NCI-H2081 (cell line): ENCODE data around the gene TGM6.
A peak's percentile ranks its signal among the peaks of the same experiment; 100 is the strongest.

Experiments
- DNase-seq, 2 experiments: peaks; one replicate each; lab custom pipeline; 2025; lab: John Stamatoyannopoulos, UW

TGM6 gene

GRCh38 chr20:2364044-2364443, 16.7 kb upstream of the TGM6 start:
- no peak for DNase-seq

DNA sequence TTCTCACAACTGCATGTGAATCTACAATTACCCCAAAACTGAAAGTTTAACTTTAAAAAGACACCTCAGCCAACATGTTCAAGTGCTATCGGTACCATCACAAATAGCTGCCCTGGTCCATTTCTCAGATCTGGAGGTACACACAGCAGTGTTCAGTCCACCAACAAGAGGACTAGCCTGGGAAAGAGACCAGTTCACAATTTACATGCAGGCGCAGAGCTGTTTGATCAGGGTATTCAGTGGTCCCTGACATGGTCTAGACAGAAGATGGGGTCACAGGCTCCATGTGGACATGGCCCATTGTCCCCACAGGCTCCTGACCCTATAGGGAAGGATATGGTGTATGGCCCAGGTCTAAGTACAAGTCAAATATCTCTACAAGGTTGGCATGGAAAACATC, 15.6 kb upstream of the TGM6 start:
- no peak for DNase-seq

GRCh38 chr20:2365666-2366065, 15.0 kb upstream of the TGM6 start:
- no peak for DNase-seq

GRCh38 chr20:2368621-2369020, 12.1 kb upstream of the TGM6 start:
- no peak for DNase-seq

DNA sequence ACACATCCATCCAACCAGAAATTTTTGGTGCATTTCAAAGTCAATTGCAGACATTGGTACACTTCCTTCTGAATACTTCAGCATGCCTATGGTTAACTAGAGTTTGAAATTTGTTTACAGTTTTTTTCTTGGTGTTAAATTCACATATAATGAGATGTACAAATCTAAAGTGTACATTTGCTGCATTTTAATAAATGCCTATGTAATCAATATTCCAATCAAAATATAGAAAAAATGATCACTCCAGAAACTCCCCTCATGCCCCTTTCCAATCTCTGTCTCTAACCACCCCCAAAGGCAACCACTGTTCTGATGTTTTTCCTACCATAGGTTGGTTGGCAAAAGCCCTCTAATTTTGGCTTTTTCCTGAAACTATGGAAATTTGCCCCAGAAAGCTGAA, 7.6 kb upstream of the TGM6 start:
- no peak for DNase-seq

GRCh38 chr20:2374346-2375125, 6.2 kb upstream of the TGM6 start:
- DNase-seq = no peak

DNA sequence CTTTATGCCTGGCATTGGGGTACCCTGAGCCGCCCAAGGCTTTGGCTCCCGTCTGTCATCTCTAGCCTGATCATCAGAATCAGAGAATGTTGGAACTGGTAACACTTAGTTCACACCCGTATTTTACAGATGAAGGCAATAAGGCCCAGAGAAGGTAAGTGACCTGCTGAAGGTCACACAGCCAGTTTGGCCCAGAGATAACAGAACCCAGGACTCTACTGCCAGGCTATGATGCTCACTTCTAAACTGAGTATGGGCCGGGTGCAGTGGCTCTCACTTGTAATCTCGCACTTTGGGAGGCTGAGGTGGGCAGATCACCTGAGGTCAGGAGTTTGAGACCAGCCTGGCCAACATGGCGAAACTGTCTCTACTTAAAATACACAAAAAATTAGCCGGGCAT, 1.8 kb upstream of the TGM6 start:
- no peak for DNase-seq

- DNase-seq = no peak
Observed at GRCh38 chr20:2379511-2380229, 1.0 kb upstream of the TGM6 start.

DNA sequence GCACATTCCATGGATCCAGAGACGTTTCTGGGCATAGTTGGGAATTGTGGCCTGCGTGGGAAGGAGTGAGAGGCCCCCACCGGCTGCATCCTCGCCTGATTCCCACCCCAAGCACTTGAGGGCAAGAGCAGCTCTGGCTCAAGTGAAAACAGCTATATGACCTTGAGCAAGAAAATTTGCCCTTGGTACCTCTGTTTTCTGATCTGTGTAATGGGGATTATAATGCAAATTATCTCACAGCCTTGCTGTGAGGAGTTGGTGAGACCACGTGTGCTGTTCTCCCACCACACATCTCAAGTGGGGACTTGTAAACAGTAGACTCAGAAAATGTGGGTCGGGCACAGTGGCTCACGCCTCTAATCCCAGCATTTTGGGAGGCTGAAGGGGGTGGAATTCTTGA, 602 bp downstream of the TGM6 start:
- DNase-seq = no peak

GRCh38 chr20:2382833-2383232, 2.1 kb downstream of the TGM6 start:
- DNase-seq = no peak

DNA sequence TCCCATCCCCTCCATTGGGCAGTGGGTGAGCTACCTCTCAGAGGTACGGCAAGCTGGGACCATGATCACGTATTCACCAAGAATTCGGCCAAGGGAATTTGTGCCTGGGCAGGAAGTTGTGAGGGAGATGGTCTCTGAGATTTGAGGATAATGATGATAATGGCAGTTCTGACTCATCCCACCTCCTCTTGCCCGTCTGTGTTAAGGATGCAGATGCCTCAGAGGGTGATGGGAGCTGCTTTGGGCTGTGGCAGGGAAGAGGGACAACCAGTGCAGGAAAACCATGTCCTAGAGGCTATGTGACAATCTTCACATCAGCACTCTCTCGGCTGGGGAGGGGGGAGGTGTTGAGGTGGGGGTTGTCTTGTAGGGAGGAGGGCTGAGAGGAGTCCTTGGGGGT, 4.3 kb downstream of the TGM6 start:
- no peak for DNase-seq

GRCh38 chr20:2385496-2385895, 4.8 kb downstream of the TGM6 start:
- no peak for DNase-seq

DNA sequence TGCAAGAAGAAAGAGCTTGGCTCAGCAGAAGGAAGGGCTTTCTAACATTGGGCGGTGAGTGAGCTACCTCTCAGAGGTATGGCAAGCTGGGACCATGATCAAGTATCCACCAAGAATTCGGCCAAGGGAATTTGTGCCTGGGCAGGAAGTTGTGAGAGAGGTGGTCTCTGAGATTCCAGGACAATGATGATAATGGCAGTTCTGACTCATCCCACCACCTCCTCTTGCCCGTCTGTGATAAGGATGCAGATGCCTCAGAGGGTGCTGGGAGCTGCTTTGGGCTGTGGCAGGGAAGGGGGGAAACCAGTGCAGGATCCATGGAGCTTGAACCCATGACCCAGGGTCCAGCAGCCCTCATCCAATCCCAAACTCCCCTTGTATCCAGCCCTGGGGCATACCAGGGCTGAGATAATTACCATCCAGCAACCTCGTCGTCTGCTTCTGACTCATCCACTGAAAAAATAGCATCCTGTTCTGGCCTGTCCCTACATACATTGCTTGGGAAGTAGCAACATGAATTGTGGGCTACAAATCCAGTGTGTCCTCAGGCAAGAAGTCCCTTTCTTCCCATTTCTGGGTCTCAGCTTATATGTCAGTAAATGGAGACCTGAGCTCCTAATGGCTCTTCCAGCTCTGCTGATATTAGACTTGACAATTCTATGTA, 5.9 kb downstream of the TGM6 start:
- DNase-seq = no peak

DNA sequence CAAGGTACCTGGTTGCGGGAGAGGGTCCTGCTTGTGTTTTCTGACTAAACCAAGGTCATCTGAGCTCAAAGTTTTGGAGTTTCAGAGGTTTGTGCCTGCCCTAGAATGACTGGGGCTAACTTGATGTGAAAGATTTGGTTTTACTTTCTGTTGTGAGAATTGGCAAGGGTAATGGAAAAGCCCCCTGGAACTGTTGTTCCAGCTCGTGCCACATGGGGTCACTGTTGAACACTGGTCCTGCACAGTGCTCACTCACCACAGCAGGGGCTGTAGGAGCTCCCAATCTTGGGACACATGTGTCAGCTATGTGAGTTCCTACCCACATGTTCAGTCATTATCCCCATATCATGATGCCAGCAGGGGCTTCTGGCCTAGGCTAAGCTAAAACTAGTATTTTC, 6.5 kb downstream of the TGM6 start:
- DNase-seq = peak; percentile 8 to 11

DNA sequence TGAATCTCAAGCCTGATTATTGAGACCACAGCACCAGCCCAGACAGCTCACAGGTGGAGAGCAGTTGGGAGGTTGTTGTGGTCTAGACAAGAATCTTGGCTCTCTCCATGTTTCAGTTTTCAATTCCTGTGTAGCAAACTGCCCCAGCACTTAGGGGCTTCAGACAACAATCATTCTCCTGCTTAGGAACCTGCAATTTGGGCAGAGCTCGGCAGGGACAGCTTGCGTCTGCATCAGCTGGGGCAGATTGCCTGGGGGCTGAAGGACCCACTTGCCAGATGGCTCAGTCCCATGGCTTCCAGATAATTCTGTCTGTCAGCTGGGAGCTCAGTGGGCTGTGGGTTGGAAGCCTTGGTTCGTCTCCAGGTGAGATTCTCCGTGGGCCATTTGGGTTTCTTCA, 6.9 kb downstream of the TGM6 start:
- no peak for DNase-seq

GRCh38 chr20:2390951-2391675, 10.4 kb downstream of the TGM6 start:
- DNase-seq = no peak

- no peak for DNase-seq
Observed at GRCh38 chr20:2394411-2395055, 13.8 kb downstream of the TGM6 start.

DNA sequence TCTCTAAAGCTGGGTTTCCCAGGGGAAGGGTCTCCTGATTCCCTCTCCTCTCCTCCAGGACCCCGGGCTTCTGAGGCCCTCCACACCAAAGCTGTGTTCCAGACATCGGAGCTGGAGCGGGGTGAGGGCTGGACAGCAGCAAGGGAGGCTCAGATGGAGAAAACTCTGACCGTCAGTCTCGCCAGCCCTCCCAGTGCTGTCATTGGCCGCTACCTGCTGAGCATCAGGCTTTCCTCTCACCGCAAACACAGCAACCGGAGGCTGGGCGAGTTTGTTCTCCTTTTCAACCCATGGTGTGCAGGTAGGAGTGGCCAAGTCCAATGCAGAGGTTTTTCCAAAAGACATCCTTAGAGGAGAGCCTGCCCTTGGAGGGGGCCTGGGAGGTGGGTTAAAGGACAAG, 14.4 kb downstream of the TGM6 start:
- DNase-seq = no peak

GRCh38 chr20:2396241-2396814, 15.6 kb downstream of the TGM6 start:
- no peak for DNase-seq

DNA sequence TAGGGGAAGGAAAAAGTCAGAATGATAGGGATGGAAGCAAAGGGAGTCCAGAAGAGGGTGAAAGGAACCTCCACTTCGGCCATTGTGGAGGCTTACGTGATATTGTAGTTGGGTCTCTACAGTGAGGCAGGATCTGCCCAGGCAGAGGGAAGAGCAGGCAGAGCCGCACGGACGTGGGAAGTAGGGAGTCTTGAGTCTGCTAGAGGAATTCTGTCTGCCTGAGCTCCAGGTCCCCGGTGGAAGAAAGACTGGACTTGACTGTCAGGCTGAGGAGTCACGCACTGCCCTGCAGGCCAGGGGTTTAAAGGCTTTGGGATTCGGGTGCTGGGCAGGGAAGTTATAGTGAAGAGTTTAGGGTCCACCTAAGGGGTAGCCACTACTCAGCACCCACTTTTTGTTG, 16.4 kb downstream of the TGM6 start:
- DNase-seq = no peak

DNA sequence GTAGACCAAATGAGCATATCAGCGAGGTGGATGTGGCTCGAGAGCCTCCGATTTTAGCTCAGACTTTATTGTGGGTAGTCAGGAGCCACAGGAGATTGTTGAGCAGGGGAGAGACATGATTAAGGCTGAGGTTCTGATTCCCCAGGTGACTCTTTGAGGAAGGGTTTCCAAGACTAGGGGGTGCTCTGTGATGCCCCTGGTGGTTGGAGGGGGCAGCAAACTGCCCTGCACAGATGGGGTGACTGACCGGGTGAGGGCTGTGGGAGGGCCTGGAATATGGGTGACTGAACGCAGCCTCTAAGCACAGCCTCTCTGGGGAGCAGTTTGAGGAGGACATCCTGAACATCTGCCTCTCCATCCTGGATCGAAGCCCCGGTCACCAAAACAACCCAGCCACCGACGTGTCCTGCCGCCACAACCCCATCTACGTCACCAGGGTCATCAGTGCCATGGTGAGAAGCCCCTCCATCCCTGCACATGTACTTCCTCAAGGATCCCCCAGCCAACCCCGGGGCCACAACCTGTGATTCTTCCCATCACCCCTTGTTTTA, 17.0 kb downstream of the TGM6 start:
- no peak for DNase-seq
